Neural cell (in vitro differentiated cells): ENCODE results near the gene CELA3B. TPM values are rescaled to one million over a fixed set of nuclear protein-coding genes. Genes with fewer than 3 reads are reported as not detected.

Experiments
- H2AFZ ChIP-seq: fragments of 200-600, 300-800 bp; sonication (generic), shearing (Covaris generic); 2 replicates; pipeline ENCODE4 v1.6.0; 2014; ENCODE audit warnings: low read depth, mild to moderate bottlenecking, antibody characterized with exemption, low read length, moderate library complexity
- H3F3A ChIP-seq: fragments of 200-600 bp; shearing (Covaris generic); 2 replicates; pipeline ENCODE4 v1.6.1; 2016; ENCODE audit warnings: mild to moderate bottlenecking, moderate library complexity, mixed read lengths, antibody characterized with exemption, low read length; ENCODE audit not compliant: insufficient read depth, poor library complexity, severe bottlenecking
- H3K27ac ChIP-seq: fragments of 200-600, 300-800 bp; sonication (generic), shearing (Covaris generic); 2 replicates; pipeline ENCODE4 v1.5.1; 2014; ENCODE audit warnings: mild to moderate bottlenecking, low read length, moderate library complexity
- H3K27me3 ChIP-seq: fragments of 300-800, 200-600 bp; sonication (generic), shearing (Covaris generic); 2 replicates; pipeline ENCODE4 v1.6.0; 2014; ENCODE audit warnings: mild to moderate bottlenecking, low read depth, low read length, moderate library complexity; ENCODE audit not compliant: insufficient read depth
- H3K36me3 ChIP-seq: fragments of 300-800, 200-600 bp; sonication (generic), shearing (Covaris generic); 2 replicates; pipeline ENCODE4 v1.5.1; 2014; ENCODE audit warnings: mild to moderate bottlenecking, antibody characterized with exemption, low read length, moderate library complexity; ENCODE audit not compliant: insufficient read depth
- H3K4me2 ChIP-seq: fragments of 300-800, 200-600 bp; sonication (generic), shearing (Covaris generic); 2 replicates; pipeline ENCODE4 v1.6.0; 2014; ENCODE audit warnings: mild to moderate bottlenecking, low read length
- H3K4me3 ChIP-seq: fragments of 300-800, 200-600 bp; sonication (generic), shearing (Covaris generic); 2 replicates; pipeline ENCODE4 v1.5.1; 2014; ENCODE audit warnings: mild to moderate bottlenecking, low read length, moderate library complexity
- H3K79me2 ChIP-seq: fragments of 200-600 bp; shearing (Covaris generic); replicated peaks from 2 replicates; pipeline ENCODE4 v1.6.0; 2014; ENCODE audit warnings: mild to moderate bottlenecking, low read length, moderate library complexity; ENCODE audit not compliant: insufficient read depth
- H3K9ac ChIP-seq: fragments of 300-800, 200-600 bp; sonication (generic), shearing (Covaris generic); 2 replicates; pipeline ENCODE4 v1.6.1; 2016; ENCODE audit warnings: mild to moderate bottlenecking, low read length, mixed read lengths
- H3K9me2 ChIP-seq: fragments of 200-600 bp; shearing (Covaris generic); 2 replicates; pipeline ENCODE4 v1.6.1; 2016; ENCODE audit warnings: mild to moderate bottlenecking, low read length, mixed read lengths; ENCODE audit not compliant: insufficient read depth
- H3K9me3 ChIP-seq: fragments of 200-600, 300-800 bp; sonication (generic), shearing (Covaris generic); 2 replicates; pipeline ENCODE4 v1.6.1; 2016; ENCODE audit warnings: mild to moderate bottlenecking, mixed run types, low read length, moderate library complexity, mixed read lengths
- H4K20me1 ChIP-seq: fragments of 200-600 bp; shearing (Covaris generic); 2 replicates; pipeline ENCODE4 v1.6.1; 2016; ENCODE audit warnings: mild to moderate bottlenecking, mixed run types; ENCODE audit not compliant: insufficient read depth
- CTCF ChIP-seq: fragments of 450-650 bp; IDR thresholded peaks from 2 replicates; pipeline ENCODE4 v1.5.1; 2014; ENCODE audit warnings: antibody characterized with exemption, mild to moderate bottlenecking, moderate library complexity; ENCODE audit not compliant: poor library complexity, severe bottlenecking
- EP300 ChIP-seq: fragments of 450-650 bp; conservative IDR thresholded peaks from 2 replicates; pipeline ENCODE4 v1.6.1; 2014; ENCODE audit warnings: antibody characterized with exemption, mild to moderate bottlenecking, moderate library complexity; ENCODE audit not compliant: poor library complexity, severe bottlenecking
- EZH2 ChIP-seq: fragments of 200-600, 300-800 bp; shearing (Covaris generic), sonication (generic); IDR thresholded peaks from 2 replicates; pipeline ENCODE4 v1.6.1; 2014; ENCODE audit warnings: antibody characterized with exemption, low read length, borderline replicate concordance, mild to moderate bottlenecking; ENCODE audit not compliant: insufficient read depth, poor library complexity, severe bottlenecking
- MXI1 ChIP-seq: fragments of 450-650 bp; conservative IDR thresholded peaks from 2 replicates; pipeline ENCODE4 v1.6.1; 2014; ENCODE audit warnings: antibody characterized with exemption, mild to moderate bottlenecking; ENCODE audit not compliant: poor library complexity, severe bottlenecking
- POLR2AphosphoS5 ChIP-seq: IDR thresholded peaks from 2 replicates; pipeline ENCODE4 v1.6.1; 2012
- RAD21 ChIP-seq: fragments of 450-650 bp; conservative IDR thresholded peaks from 2 replicates; pipeline ENCODE4 v1.6.1; 2014; ENCODE audit warnings: antibody characterized with exemption, mild to moderate bottlenecking, moderate library complexity
- REST ChIP-seq: IDR thresholded peaks from 2 replicates; pipeline ENCODE4 v1.6.1; 2012; ENCODE audit warnings: borderline replicate concordance
- SMC3 ChIP-seq: fragments of 450-650 bp; conservative IDR thresholded peaks from 2 replicates; pipeline ENCODE4 v1.6.1; 2014; ENCODE audit warnings: antibody characterized with exemption, mild to moderate bottlenecking, moderate library complexity; ENCODE audit not compliant: poor library complexity
- TAF1 ChIP-seq: IDR thresholded peaks from 2 replicates; pipeline ENCODE4 v1.6.1; 2012; ENCODE audit warnings: low read depth
- polyA plus RNA-seq: library from polyadenylated mRNA; depleted of rRNA; stranded (reverse); fragments of >200 nt; gene quantifications from 2 replicates; pipeline ENCODE4 v1.2.3, GENCODE V29; 2014

CELA3B gene
- polyA plus RNA-seq, 1 donor from 2014 or later: not detected

- H3K4me2 ChIP-seq: no peak overlapping the region
- no peak overlapping the region for H3K4me3 ChIP-seq
- no peaks in the 10 kb centered on the region for H3K27me3 ChIP-seq
- H3K9me3 ChIP-seq: no peaks in the 10 kb centered on the region
- H4K20me1 ChIP-seq: no peaks in the 10 kb centered on the region
- no peaks in the 10 kb centered on the region for H3K9me2 ChIP-seq
- H3K27ac ChIP-seq: no peak overlapping the region
- no peak for TF ChIP-seq CTCF
- no peak for TF ChIP-seq EP300
- TF ChIP-seq RAD21: no peak
- TF ChIP-seq EZH2: no peak
- TF ChIP-seq REST: no peak
- no peak for TF ChIP-seq TAF1
- no peak for TF ChIP-seq POLR2AphosphoS5
- no peak for TF ChIP-seq SMC3
- TF ChIP-seq MXI1: no peak
- no peaks in the 10 kb centered on the region for H3K36me3 ChIP-seq
- H3K79me2 ChIP-seq: peaks cover 8% of the 10 kb centered on the region
- H2AFZ ChIP-seq: no peak overlapping the region
- no peaks in the 10 kb centered on the region for H3F3A ChIP-seq
- no peak overlapping the region for H3K9ac ChIP-seq
These were observed 50.1 kb downstream of the CELA3B start for GRCh38 chr1:22026924-22027289.

- H3K36me3 ChIP-seq: no peaks in the 10 kb centered on the region
- peaks cover 8% of the 10 kb centered on the region for H3K79me2 ChIP-seq
- no peak overlapping the region for H3K9ac ChIP-seq
- H2AFZ ChIP-seq: no peak overlapping the region
- TF ChIP-seq EZH2 (no peak), REST (no peak), EP300 (no peak), RAD21 (no peak), CTCF (no peak), MXI1 (no peak), POLR2AphosphoS5 (no peak)
- no peaks in the 10 kb centered on the region for H3K27me3 ChIP-seq
- no peaks in the 10 kb centered on the region for H3K9me2 ChIP-seq
- H3K9me3 ChIP-seq: no peaks in the 10 kb centered on the region
- H3K27ac ChIP-seq: no peak overlapping the region
- H3K4me3 ChIP-seq: no peak overlapping the region
- no peaks in the 10 kb centered on the region for H3F3A ChIP-seq
- H4K20me1 ChIP-seq: no peaks in the 10 kb centered on the region
- H3K4me2 ChIP-seq: no peak overlapping the region
These were observed 53.2 kb downstream of the CELA3B start for GRCh38 chr1:22030057-22030456.
